Left lobe of liver (tissue), 2 donors: ENCODE measurements around the gene ANK3. TPM values are rescaled to one million over a fixed set of nuclear protein-coding genes. Genes with fewer than 3 reads are reported as not detected.
A peak's percentile ranks its signal among the peaks of the same experiment; 100 is the strongest.

ENCODE experiments used
- ATAC-seq: fragments of 200-7000 bp; cut with Tn5 transposase; one replicate; pipeline ENCODE4 v1.9.1; 2020; ENCODE audit warnings: mild to moderate bottlenecking, moderate library complexity
- DNase-seq: peaks from one replicate; pipeline ENCODE4 v3.0.0-alpha.2; 2020; ENCODE audit warnings: low spot score
- total RNA-seq: library from RNA; stranded (reverse); gene quantifications from one replicate; pipeline ENCODE4 v1.2.1, GENCODE V29; 2021
- donor health status: DM: no; HTN: no; CAD: no; lungs with moderate emphysema.
- donor health status: DM: no; HTN: yes; CAD: no.

The ANK3 gene
- total RNA-seq, 1 donor from 2014 or later = 13.4 TPM

DNA sequence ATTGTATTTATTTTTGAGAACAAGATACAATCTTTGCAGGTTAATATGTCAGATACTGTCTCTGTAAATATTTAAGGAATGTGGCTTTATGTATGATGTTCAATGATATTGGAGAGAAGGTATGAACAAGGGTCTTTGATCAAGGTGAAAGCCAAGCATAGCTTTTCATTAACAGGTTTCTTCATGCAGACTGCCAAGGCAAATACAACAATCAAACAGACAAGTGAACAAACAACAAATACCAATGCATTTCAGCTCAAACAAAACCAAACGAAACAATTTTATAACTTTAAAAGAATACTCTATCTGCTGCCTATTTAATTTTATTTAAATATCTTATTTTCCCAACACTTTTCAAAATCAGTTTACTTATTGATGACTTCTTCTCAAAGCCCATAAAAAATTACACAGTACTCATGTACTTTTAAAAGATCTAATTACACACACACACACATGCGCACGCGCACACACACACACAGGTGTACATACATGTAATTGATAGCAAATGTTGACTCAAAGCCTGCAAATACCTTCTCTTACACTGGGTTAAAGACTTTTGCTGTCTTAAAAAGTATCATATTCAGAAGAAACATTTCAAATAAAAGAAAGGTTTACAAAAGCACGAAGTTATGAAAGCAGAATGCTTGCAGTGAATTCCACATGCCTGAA, 282.2 kb downstream of the ANK3 start:
- no peak for DNase-seq
- ATAC-seq = peak; percentile 72

- DNase-seq (no peak), ATAC-seq (no peak)
Observed at GRCh38 chr10:60105295-60105695, 284.4 kb downstream of the ANK3 start.

DNA sequence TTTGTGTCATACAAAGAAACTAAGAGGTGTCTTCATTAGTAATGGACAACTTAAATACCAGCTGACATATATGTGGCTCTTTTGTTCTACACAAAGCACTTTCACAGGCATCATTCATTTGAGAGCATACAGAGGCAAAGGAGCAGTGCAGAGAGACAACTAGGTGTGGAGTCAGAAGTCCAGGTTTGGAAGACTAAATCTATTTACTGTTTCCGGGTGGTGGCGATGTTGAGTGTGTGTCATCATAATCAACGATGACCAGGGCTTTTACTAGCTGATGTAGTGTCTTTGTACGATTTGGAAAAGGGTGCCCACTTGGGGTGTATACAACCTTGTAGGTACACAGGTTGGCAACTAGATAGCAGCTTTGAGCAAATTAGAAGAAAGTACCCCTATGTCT, 287.9 kb downstream of the ANK3 start:
- ATAC-seq = peak; percentile 27

DNA sequence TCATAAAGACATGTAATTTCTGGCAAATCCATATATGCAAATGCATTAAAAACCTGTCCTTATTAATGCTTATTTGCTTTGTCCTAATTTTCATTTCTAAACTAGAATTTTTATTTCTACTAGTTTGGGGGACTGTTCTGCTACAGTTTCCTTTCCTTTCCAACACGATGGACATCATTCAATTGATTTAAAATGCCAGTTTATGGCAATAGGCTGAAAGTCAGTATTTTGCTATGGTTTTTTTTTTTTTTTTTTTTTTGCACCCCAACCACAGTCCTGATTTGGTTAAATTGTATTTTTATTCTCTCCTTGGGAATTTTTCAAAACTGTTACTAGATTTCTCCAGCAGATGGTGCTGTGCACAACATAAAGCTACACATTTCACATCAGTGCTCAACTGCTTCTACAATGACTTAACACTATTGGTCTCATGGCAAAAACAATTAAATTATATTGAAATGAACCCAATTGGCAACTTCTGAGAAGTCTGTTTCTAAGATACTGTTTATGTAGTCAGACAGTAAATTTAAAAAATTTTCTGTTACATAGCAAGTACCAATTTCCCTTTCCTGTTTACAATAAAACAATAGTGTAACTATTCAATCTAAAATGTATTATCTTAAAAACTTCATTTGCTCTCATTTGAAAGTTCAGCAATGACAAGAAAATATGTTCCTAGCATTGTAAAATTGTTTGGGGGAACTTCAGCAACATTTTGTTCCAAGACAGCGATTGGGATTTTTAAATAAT, 289.5 kb downstream of the ANK3 start:
- no peak for DNase-seq
- peak; percentile 73 for ATAC-seq

More for the DNA sequence above, 287.9 kb downstream of the ANK3 start:
- DNase-seq = no peak

DNA sequence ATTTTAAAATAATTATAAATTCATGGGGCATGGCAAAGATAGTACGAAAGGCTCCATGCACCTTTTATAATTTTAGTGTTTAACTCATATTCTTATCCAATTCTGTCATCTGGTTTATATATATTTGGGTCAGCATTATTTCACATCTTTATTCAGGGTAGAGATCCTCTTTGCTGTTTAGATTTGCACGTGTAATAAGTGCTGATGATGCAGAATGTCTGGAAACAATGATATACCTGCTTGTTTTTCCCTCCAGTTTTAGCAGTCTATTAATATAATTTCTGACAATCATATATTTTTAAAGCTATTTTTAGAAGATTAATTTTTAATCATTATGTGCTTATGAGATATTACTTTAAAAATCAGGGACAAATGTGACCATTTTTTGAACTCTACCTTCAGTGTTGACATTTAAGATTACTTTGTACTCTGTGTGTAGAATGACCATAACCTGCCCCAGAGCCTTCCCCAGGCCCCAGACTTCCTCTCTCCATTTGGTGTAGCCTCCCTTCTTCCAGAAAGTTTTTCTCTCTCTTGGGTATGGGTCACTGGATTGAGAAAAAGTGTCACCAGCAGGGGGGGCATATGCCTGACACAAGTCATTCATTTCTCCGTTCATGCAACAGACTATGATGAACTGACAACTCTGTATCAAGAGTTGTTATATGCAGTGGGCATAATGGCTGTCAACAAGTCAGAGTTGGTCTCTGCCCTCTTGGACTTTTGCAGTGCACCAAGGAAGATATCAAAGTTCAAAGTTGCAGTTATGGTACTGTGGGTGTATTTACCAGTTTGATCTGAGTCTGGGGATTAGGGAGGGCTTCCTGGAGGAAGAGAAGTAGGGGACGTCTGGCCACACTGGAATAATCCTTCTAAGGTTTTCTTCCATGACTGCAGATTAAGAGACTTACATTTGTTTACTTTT, 290.7 kb downstream of the ANK3 start:
- no peak for DNase-seq
- ATAC-seq = peak; percentile 64

GRCh38 chr10:60096761-60097513, 292.7 kb downstream of the ANK3 start:
- DNase-seq = no peak
- peak; percentile 82 for ATAC-seq

DNA sequence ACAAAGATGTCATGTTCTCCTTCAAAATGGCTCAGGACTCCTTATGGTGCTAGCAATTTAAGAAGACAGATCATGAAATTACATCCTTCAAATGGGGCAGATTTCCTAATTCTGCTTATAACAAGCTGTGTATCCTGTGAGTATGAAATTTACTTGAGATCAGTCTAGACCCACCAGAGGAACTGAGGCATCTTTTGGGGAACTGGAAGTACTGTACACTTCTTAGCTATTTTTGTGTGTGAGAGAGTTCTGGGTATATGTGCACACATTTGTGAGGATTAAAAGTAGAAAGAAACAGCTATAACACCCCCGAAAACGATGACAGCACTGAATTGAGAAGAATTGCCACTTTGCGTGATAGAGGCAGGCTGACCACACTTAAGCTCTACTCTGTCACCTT, 296.4 kb downstream of the ANK3 start:
- DNase-seq (no peak), ATAC-seq (no peak)

GRCh38 chr10:60086862-60087261, 302.8 kb downstream of the ANK3 start:
- ATAC-seq = no peak
- DNase-seq = no peak

GRCh38 chr10:60086421-60086820, 303.3 kb downstream of the ANK3 start:
- DNase-seq (no peak), ATAC-seq (no peak)

- no peak for DNase-seq
Observed at GRCh38 chr10:60082744-60083344, 306.8 kb downstream of the ANK3 start.

GRCh38 chr10:60082341-60082740, 307.3 kb downstream of the ANK3 start:
- DNase-seq = no peak
- no peak for ATAC-seq

More at GRCh38 chr10:60082744-60083344, 306.8 kb downstream of the ANK3 start:
- peak; percentile 77 for ATAC-seq

- ATAC-seq (no peak), DNase-seq (no peak)
Observed at GRCh38 chr10:60073781-60074656, 315.7 kb downstream of the ANK3 start.

DNA sequence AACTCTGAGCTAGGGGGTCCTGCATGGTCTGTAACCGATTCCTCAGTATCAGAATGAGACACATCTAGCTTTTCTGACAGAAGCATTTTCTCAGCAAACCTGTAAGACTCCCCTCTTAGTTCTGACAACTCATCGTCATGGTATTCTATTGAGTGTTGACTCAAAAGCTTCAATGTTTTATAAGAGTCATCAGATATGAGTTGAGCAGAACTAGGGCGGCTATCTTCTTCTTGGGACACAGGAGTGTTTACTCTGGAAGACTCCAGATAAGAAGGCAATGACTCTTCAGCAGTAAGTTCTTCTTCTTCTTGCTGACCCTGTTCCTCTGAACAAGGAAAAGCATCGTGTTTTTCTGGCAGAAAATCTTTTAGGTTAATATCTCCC, 316.3 kb downstream of the ANK3 start:
- DNase-seq = no peak
- ATAC-seq = no peak

- ATAC-seq (no peak), DNase-seq (no peak)
Observed at GRCh38 chr10:60069311-60069710, 320.4 kb downstream of the ANK3 start.

DNA sequence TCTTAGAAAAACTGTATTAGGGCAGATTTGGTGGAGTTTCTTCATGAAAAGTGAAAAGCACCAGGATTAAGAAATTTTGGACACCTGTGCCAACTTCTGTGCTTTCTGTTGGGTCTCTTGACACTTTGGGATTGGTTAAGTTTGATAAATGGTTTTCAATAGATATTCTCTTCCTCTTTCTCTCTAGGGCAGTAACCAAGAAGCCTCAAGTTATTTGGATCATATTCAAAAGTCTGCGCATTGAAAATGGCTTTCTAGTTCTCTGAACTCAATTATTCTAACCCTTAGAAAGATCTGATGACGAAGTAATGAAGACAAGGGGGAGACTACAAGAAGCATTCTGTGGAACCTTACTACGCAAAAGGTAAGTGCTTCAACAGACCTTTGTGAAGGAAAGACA, 339.3 kb downstream of the ANK3 start:
- DNase-seq (no peak), ATAC-seq (no peak)

- ATAC-seq (peak; percentile 67), DNase-seq (no peak)
Observed at GRCh38 chr10:60048091-60048501, 341.6 kb downstream of the ANK3 start.

DNA sequence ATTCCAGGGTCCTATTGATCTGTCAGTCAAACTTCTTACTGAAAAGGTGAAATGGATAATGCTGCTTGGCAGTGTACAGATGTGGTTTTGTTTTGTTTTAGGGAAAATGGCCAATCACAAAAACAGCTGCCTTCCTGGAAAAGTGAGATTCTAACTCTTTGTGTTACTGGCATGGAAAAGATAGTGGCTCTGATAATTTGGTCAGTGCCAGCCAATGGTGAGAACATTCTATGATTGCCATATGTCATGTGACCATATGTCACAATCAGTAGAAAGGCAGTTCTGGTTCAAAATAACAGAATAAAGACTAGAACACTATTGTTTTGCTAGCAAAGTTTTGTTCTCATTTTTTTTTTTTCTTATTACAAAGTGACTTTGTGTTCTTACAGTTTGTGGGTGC, 344.1 kb downstream of the ANK3 start:
- no peak for ATAC-seq
- DNase-seq = no peak

DNA sequence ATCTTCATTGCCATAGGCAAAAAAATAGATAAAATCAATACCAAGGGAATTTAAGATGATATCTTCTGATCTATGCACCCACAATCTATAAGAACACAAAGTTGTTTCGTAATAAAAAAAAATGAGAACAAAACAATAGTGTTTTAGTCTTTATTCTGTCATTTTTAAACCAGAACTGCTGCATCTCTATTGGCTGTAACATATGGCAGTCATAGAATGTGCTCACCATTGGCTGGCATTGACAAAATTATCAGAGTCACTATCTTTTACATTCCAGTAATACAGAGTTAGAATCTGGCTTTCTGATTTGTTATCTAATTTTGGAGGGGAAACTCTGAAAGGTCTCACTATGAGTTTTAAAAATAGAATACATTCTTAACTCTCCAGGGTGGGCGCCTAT, 344.7 kb downstream of the ANK3 start:
- ATAC-seq = no peak
- DNase-seq = no peak

- DNase-seq (no peak), ATAC-seq (no peak)
Observed at GRCh38 chr10:60044242-60044641, 345.4 kb downstream of the ANK3 start.
